HG02571 (cell line): ENCODE measurements around the gene ACSF2.

ENCODE experiments used
- ATAC-seq: cut with Tn5 transposase; IDR thresholded peaks from one replicate; pipeline ENCODE4 v1.9.1; 2021; ENCODE audit warnings: mild to moderate bottlenecking, moderate library complexity; ENCODE audit not compliant: unreplicated experiment

ACSF2 gene

DNA sequence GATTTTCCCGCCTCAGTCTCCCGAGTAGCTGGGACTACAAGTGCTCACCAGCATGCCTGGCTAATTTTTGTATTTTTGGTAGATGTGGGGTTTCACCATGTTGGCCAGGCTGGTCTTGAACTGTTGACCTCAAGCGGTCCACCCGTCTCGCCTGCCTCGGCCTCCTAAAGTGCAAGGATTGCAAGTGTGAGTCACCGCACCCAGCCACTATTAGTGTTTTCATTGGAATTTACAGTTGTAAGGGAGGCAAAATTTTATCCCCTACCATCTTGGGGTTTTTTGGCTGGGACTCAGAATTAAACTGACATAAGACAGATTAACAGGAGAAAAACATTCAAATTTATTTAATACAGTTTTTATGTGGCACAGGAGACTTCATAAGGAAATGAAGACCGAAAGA, 69.9 kb downstream of the ACSF2 start:
- ATAC-seq: no peak

DNA sequence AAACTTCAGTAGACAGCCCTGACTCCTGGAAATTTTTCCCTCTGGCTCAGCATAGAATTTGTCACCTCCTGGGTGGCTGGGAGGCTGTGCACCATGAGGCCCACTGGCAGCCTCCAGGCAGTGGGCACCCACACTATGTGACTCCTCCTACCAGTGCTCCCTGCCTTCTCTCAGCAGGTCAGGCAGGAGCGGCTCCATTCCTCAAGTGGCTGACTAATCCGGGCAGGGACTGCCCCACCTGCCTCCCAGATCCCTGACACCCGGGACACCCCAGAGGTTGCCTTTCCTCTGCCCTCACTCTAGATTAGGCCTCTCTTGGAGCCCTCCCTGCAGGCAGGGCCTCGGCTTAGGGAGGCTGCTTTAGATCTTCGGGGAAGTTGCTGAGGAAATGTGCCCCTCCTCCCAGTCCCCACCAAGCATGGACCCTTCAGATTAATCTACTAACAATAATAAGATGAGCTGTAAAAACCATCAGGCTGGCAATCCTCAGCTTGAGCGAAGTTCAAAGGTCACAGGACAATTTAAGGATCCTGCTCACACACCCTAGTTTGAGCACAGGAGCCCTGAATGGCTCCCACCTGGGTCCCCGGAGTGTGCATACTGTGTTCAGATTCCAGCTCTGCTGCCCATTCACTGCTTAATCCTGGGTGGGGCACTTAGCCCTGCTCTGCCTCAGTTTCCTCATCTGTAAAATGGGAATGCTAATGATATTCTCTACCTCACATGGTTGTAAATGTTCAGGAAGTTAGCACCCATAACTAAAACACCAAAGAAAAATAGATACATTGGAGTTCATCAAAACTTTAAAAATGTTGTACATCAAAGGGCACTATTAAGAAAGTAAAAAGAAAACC, 72.2 kb downstream of the ACSF2 start:
- ATAC-seq: no peak

DNA sequence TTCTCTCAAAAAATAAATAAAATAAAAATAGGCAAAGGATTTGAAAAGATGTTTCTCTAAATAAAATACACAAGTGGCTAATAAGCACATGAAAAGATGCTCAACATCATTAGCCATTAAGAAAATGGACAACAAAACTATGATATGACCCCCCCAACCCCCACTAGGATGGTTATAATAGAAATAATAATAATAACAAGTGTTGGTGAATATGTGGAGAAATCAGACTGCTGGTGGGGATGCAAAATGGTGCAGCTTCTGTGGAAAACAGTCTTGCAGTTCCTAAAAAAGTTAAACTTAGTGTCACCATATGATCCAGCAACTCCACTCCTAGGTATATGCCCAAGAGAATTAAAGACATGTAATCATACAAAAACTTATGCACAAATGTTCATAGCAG, 73.3 kb downstream of the ACSF2 start:
- ATAC-seq: no peak

DNA sequence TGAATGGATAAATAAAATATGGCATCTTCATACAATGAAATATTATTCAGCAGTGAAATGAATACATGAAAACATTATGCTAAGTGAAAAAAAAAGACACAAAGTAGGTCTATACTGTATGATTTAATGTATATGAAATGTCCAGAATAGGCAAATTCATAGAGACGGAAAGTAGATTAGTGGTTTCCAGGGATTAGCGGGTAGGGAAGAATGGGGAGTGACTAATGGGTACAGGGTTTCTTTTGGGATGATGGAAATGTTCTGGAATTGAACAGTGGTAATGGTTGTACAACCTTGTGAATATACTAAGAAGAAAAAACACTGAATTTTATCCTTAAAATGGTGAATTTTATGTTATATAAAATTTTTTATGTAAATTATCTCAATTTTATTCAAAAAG, 73.7 kb downstream of the ACSF2 start:
- no peak for ATAC-seq

DNA sequence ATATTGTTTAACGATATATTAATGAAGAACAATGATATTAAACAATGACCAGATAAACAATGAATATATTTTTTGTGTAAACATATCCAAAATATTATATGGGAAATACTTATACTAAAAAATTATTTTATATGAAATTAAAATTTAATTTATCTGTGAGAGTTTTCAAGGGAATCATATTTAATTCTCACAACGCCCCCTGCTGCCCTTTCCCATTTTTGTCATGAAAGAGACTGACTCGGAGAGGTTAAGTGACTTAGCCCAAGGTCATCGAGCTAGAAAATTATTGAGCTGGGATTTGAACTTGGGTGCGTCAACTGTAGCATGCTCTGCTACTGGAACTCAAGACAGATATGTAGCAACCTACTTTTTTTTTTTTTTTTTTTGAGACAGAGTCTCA, 75.0 kb downstream of the ACSF2 start:
- ATAC-seq: no peak

DNA sequence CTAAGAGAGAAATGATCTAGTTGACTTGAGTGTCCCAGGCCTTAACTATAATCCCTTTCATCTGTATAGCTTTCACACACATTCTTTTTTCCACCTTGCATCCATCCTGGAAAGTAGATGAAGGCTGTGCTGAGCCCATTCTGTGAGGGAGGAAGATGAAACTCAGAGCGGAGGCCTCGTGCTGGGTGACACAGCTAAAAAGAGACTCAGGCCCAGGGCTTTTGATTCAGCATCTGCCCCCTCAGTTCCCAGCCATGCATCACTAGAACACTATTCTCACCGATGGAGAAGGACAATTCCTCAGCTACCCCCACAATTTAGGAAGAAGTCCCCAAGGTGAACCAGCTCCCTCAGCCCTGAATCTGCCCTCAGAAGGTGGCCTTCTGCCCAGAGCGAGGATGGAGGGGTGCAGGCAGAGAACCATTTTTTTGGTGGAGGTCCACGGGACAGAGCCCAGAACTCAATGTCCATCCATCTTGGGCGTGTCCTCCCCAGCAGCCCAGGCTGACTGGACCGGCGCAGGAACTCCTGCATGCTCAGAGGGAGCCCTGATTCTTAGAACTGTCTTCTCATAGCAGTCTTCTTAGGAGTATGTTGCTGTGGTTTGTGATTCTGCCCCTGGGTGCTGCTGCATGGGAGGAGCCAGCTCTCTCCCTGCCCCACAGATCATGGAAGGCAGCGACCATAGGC, 76.4 kb downstream of the ACSF2 start:
- no peak for ATAC-seq

DNA sequence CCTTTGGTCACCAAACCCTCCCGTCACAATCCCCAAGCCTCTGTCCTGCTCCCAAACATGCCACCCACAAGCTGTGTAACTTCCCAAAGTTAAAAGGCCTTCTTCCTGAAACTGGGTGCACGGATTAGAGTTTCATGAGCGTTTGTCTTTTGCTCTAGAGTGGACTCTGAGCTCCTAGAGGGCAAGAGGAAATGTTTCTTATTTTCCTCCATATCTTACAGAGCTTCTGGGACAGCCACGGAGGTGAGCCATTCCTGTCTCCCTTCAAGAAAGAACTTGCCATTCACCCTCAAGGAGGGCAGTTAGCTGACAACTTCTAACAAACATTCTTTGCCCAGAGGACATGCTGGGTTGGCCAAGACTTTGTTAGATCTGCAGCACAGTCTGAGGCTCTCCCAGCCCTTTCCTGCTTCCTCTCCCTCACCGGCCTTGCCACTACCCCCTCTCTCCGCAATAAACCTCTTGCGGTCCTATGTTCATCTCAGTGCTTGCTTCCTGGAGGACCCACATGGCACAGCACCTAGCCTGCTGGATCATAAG, 79.6 kb downstream of the ACSF2 start:
- ATAC-seq: no peak

DNA sequence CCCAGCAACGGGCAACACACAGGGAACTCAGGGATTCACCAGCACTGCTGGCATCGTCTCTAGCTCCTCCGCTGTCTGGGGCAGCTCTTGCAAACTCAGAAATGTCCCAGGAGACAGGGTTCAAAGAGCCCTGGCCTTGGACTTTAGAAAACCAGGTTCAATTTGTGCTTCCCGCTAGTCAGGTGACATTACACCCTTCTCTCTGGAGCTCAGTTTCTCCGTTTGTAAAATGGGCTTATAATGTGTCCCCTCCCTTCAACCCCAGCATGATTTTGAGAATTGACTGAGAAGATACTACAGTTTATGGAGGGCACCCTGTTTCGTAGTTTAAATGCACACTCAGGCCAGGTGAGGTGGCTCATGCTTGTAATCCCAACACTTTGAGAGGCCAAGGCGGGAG, 80.3 kb downstream of the ACSF2 start:
- no peak for ATAC-seq

DNA sequence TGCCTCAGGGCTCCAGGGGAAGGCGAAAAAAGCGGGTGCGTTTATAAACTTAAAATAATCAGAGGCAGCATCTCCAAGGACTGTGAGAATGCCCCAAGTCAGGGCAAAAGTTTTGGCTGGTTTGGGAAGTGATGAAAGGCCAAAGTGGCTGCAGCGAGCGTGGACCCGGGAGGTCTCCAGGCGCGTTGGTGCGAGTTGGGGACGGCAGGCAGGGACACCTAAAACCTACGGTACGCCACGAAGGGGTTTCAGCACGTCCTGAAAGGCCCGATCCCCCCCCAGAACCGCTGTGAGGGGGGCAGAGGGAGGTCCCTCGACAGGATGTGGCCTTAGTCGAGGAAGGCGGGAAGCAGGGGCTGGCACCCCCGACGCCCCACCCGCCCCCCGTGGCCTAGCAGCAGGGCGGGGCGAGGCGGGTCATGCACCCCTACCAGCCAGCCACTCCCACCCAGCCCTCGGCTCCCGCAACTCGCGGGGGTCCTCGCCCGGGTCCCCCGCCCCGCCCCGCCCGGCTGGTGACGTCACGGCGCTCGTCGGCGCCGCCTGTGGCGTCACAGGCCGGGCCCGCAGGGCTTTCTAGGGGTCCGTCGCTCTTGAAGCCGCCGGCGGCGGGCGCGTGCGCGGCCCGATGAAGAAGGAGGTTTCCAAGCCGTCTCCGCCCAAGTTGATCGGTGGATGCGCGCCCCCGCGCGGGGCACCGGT, 82.0 kb downstream of the ACSF2 start, which contains the start of gene MYCBPAP:
MYCBPAP (plus strand) TSS at position 569 of the 702 bp plus-strand sequence. CDS start 236 bp downstream, outside the sequence.
- ATAC-seq: peak; percentile 45

DNA sequence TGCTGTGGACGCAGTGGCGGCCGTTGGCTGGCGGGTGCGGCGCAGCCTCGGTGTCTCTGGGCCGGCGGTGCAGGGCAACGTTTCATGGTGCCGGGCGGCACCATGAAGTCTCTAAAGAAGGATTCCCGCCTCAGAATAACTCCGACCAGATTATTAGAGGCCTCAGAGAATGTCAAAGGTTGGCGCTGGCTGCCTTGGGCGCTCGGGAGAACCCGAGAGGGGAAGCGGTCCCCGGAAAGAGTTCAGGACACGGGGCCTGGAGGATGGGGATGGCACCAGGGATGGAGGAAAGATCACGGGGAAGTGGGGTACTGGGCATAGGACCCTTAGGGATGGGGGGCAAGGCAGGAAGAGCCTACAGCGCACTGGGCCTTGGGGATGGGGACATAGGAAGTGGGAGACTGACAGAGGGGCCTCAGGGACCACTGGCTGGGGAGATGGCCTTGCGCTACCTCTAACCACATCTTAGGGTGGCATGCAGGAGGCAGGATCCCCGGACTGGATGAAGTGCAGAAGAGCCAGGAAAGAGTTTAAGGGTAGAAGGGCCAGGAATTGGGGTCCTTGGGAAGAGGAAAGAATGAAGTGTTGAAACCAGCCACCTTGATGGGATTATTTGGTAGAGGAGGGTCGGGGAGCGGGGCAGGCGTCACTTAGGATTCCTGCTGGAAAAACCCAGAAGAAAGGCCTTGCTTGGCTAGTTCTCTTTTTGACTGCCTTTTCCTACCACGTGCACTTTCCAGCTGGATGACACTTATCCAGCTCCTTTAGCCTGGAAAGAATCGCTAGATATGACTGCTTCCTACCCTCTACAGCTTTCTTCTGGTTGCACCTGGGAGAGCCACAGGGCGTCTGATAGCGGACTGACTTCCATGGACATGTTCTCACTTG, 82.8 kb downstream of the ACSF2 start:
- ATAC-seq: no peak

DNA sequence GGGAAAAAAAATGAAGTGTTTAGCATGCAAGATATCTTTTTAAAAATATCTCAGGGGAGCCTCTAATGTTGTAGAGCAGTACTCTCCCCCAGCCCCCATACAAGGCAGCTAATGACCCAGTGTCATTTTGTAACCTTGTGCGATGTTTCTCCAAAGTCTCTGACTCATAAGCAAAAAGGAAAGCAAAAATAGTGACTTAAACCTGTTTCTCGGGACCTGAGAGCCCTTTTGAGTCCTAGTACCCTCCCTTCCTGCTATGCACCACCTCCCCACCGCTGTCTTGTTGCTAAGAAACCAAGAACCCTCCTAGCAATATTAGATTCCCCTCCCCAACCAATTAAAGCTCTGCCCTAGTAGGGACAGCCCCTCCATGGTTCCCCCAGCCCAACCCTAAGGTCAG, 85.0 kb downstream of the ACSF2 start:
- peak; percentile 67 for ATAC-seq

DNA sequence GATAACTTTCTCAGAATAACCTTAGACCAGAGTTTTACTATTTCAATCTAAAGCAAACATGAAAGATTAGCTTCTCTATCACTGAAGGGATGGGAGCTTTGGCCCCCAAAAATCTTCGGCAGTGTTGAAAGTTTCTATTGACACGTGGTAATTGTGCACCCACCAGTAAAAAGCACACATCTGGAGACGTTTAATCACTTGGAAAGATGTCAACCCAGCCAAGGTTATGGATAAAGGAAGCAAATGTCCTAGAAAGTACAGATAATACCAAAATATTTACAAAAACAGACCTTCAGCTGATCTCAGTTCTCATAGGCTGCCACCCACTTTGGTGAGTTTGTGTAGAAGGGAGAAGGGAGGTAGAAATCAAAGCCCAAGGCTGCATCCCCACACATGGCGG, 87.5 kb downstream of the ACSF2 start:
- no peak for ATAC-seq

DNA sequence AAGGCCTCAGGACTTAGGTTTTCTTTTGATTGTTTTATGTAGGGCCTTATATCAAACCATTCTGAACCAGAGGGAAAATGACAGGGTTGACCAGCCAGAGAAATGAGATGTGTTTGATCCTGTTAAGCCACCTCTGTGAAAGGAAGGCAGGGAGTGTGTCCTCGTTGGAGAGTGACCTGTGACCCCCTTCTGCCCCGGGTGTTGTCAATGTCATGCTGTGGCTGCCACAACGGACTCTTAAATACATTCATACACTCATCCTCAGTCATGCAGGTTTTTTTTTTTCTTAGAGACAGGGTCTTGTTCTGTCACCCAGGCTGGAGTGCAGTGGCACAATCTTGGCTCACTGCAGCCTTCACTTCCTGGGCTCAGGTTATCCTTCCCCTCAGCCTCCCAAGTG, 88.4 kb downstream of the ACSF2 start:
- ATAC-seq: no peak

DNA sequence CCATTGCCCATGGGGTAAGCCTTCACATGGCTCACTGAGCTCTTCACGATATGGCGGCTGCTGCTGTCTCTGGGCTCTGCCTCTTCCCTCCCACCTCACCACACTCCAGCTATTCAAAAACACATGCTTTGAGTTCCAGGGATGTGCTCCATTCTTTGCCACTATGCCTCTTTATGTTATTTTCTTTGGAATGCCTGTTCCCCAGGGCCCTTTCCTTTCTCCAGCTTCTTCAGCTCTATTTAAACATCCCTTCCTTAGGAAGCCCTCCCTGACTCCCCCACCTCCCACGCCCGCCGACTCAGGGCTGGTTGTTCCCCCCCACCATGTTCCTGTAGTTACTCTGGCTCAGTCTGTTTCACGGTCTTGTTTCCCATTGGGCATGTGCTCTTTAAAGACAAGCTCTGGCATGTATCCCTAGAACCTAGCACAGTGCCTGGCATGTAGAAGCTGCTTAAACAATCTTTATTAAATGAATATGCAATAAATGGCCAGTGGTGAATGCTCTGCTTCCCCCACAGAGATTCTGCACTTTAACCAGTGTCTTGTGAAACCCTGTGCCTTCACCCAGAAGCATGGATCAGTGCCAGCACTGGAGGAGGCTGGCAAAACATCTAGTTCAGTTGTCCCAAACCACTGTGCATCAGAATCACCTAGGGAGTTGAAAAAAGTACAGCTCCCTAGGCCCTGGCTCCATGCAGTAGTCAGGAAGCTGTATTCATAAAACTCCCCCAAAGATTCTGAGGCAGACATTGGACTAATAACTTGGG, 89.1 kb downstream of the ACSF2 start:
- no peak for ATAC-seq

DNA sequence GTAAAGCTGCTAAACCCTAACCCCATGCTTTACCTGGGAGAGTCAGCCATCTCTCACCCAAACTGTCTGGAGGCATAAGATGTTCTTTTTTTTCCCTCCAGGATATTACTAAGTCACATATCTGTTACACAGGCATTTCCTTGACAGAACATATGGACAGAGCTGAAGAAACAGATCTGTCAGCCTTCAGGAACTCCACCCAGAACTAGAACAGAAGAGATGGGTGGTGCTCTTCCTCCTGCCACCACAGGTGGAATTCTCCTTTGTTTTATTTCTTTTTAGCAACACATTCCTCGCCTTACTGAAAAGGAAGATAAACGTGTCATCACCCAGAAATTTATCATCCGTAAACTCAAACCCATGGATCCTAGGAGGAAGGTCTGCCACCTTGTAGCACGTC, 91.0 kb downstream of the ACSF2 start:
- ATAC-seq: no peak

DNA sequence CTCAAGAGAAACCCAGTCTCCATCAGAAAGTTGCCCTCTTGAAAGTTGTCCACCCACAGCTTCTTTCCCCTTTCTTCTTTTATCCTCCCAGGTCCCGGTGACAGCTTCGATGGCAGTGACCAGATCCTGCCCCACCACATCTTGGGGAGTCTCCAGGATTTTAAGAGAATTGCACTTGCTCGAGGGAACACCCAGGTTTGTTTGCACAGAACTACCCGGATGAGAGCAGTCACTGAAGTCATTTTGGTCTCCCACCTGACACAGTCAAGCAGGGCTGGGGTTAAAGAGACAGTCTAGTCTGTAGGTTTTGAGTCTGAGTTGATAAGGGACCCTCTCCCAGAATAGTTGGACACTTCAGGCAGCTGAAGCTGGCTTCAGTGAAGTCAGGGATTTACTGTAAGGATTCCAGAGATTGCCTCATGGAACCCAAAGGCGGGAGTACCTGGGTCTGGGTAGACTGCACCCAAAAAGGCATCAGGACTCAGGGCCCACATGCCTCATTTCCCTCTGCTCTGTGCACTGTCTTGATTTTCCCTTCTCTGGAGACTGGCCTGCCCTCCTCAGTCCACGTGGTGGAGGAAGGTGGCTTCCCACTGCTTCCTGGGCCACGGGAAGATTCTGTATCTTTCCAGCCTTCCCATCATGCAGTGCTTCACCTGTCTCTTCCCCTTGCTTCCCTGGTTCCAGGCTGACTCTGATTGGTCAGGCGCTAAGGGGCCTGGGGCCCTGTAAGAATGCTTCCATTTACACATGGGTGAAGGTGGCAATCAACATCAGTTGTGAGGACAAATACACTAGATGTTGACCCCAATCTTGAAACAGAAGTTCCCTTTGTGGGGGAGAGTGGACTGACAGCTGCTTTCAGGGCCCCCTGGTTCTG, 91.7 kb downstream of the ACSF2 start:
- ATAC-seq: no peak

DNA sequence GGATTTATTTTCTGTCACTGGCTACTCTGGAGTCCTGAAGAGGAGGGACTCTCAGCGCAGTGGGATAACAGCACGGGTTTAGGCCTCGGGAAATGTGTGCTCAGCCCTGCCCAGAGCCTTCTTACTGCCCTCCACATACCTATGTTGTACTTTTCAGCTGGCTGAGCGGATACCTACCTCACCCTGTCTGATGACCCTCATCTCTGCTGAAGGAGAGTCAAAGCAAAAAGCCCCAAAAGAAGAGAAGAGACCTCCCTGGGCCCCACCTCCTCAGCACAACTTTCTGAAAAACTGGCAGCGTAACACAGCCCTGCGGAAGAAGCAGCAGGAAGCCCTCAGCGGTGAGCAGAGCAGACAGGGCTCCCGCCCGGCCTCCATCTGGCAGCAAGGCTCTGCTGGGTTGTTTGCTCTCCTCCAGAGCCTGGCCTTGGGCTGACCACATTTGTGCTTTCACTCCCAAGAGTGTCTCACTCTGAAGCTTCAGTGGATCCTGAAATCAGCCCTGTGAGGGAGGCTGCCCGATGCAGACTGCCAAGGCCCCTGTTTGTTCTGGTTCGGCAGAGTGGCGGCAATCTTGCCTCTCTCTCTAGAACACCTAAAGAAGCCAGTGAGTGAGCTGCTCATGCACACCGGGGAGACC, 92.5 kb downstream of the ACSF2 start:
- ATAC-seq: no peak

DNA sequence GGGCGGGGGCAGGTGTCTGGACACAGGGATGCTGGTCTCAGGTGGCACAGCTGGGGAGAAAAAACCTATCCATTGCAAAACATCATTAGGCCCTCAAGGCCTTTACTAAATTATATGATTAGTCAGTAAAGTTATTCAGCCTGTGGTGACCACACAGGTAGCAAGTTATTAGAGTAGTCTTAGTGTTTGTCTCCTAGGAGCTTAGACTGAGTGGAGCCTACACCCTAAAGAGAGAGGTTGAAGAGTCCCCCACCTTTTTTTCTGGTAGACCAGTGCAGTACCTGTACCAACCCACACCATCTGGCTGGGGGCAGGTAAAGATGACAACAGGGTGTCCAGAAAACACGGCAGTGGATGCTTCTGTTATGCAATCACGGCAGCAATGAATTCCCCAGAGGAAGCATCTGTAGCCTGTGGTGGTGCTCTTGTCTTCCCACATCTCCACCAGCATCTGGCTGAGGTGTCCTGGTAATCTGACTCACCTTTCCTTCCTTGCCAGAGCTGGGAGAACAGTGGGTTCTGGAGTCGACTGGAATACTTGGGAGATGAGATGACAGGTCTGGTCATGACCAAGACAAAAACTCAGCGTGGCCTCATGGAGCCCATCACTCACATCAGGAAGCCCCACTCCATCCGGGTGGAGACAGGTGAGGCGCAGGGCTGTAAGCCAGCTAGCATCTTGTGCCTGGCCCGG, 93.3 kb downstream of the ACSF2 start:
- ATAC-seq: no peak
